HG02852 (cell line): ENCODE data around the gene CATSPERZ.
"Not testable (repeated sequence)": the region's sequence is repeated elsewhere in the genome, so short reads cannot be mapped to it uniquely, and the experiment has no call there.

ENCODE experiments used
- ATAC-seq: cut with Tn5 transposase; IDR thresholded peaks from one replicate; pipeline ENCODE4 v1.9.1; 2021; ENCODE audit warnings: mild to moderate bottlenecking, moderate library complexity; ENCODE audit not compliant: unreplicated experiment

CATSPERZ gene

DNA sequence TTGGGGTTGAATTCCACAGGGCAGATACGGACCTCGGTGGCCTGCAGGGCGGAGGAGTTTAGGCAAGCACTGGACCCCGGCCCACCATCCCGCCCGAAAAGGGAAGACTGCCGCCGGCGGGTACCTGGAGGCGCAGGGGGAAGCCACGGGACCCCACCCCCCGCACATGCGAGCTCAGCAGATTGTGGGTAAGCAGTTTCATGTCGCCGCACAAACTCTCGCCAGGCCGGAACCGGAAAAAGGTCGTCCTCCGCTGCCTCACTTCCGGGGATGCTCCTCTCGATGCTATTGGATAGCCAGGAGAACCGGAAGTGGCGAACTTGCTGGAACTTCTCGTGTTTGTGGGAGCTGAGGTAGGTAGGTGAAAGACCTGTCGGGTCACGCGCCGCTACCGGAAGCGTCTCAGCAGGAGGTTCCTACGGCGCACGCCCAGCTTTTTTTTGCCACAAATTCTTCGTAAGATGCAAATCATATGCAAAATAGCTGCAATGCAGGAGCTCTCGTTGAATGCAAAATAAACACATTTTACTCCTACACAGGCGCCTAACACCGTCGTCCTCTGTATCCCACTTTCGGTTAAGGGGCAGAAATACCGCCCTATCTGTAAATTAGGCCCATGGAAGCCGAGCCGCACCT lies 17.3 kb downstream of the CATSPERZ start, which contains the start of gene TRMT112:
Gene TRMT112, minus strand, starts transcription at position 235 of the 636 bp plus-strand sequence. Its CDS starts 33 bp downstream, at position 202.
- ATAC-seq: peak; percentile 68

GRCh38 chr11:64317961-64318765 lies 18.0 kb downstream of the CATSPERZ start, which contains the start of gene PRDX5:
PRDX5 (plus strand) TSS chr11:64318121; CDS start chr11:64318216, 95 bp downstream.
- ATAC-seq: peak; percentile 74

GRCh38 chr11:64318766-64319761 lies 18.9 kb downstream of the CATSPERZ start:
- no peak for ATAC-seq

- ATAC-seq: no peak
These were observed 20.4 kb downstream of the CATSPERZ start for GRCh38 chr11:64320556-64320955.

- no peak for ATAC-seq
These were observed 20.9 kb downstream of the CATSPERZ start for GRCh38 chr11:64321026-64321425.

GRCh38 chr11:64321533-64321932 lies 21.4 kb downstream of the CATSPERZ start:
- no peak for ATAC-seq

DNA sequence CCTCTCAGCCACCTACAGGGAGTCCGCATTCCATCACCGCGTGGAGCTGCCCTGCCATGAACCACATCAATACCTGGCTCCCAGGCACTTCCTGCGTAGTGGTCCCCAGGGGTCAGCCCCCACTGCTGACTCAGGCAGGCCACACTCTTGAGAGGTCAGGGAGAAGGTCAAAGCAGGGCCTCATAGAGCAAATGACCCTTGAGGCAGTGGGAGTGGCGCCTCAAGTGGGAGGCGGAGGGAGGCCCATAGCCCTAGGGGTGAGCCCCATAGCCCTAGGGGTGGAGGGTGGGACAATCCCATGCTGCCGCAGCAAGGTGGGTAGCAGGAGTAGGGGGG lies 22.7 kb downstream of the CATSPERZ start:
- ATAC-seq: no peak

DNA sequence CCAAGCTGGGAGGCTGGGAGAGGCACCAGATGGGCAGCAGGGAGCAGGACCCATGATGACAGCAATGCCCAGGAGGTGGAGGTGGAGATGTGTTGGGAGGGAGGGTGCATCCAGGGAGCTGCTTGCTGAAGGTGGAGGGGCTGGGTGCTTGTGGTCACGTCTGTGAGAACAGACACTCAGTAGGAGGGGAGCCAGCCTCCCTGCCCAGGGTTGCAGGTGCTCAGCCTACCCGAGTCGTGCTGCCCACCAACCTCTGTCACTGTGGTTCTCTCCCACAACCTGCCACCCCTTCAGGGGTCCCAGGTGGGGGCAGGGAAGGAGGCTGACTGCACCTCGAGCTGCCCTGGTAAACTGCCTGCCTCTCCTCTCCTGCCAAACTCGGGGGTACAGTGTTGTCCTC lies 23.2 kb downstream of the CATSPERZ start:
- ATAC-seq: no peak

DNA sequence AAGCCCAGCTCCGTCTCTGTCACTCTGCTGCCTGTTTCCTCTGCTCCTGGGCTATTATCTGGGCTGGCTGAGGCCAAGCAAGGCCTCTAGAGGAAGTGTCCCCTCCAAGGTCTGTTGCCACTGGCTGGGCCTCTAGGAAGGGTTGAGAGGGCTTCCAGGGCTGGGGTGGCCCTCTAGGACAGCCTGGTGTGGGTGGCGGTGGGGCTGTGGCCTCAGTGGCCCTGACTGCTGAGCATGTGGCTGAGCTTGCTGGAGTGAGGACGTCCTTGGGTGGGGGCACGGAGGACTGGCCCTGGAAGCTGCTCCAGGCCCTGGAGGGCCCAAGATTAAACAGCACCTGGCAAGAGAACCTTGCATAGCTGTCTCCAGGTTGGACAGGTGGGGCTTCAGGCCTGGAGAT lies 23.8 kb downstream of the CATSPERZ start:
- ATAC-seq: not testable (repeated sequence)

DNA sequence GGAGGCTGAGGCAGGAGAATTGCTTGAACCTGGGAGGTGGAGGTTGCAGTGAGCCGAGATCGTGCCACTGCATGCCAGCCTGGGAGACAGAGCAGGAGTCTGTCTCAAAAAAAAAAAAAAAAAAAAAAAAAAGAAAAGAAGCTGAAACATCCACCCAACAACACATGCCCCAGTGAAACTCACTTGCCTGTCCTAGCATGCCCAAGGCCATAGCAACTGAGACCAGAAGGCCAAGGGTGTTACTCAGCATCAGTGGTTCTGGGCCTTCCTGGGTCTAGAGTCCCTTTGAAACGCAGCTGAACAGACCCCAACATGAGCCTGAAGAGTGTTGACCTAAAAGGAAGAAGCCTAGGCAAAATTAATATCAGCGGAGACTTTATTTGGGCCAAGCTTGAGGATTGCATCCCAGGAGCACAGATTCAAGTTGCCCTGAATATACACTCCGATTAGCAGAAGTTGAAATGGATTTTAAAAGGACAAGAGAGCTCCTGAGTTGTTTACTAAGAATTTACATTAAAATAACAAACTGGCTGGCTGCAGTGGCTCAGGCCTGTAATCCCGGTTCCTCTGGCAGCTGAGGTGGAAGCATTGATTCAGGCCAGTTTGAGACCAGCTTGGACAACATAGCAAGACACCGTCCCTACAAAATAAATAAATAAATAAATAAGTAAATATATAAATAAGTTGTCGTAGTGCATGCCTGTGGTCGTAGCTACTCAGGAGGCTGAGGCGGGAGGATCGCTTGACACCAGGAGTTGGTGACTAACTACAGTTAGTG lies 24.7 kb downstream of the CATSPERZ start:
- no peak for ATAC-seq

GRCh38 chr11:64327375-64327774 lies 27.2 kb downstream of the CATSPERZ start:
- no peak for ATAC-seq

- no peak for ATAC-seq
These were observed 27.8 kb downstream of the CATSPERZ start for GRCh38 chr11:64327993-64328392.

- no peak for ATAC-seq
These were observed 30.7 kb downstream of the CATSPERZ start for GRCh38 chr11:64330888-64331287.

GRCh38 chr11:64331569-64332371 lies 31.6 kb downstream of the CATSPERZ start:
- ATAC-seq: no peak

GRCh38 chr11:64333556-64333955 lies 33.4 kb downstream of the CATSPERZ start:
- ATAC-seq: no peak

GRCh38 chr11:64334764-64335735 lies 34.9 kb downstream of the CATSPERZ start:
- peak; percentile 74 for ATAC-seq

DNA sequence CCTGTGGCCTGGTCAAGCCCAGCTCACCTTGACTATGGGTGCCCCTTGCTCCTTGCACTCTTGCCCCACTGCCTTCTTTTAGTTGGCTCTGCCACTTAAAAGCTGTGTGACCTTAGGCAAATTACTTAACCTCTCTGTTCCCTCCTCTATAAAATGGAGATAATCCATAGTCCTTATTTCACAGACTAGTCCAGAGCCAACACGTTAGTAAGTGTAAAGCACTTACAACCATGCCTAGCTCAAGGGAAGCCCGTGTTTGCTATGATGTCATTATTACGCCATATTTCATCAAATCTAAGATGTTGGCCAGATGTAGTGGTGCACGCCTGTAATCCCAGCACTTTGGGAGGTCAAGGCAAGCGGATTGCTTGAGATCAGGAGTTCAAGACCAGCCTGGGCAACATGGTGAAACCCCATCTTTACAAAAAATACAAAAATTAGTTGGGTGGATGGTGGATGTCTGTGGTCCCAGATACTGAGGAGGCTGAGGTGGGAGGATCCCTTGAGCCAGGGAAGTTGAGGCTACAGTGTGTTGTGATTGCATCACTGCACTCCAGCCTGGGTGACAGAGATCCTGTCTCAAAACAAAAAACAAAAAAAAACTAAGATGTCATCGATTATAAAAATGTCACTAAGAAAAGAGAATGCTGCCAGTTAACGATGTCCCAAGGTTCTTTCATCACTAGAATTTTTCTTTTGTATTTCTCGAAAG lies 37.5 kb downstream of the CATSPERZ start:
- ATAC-seq: no peak

DNA sequence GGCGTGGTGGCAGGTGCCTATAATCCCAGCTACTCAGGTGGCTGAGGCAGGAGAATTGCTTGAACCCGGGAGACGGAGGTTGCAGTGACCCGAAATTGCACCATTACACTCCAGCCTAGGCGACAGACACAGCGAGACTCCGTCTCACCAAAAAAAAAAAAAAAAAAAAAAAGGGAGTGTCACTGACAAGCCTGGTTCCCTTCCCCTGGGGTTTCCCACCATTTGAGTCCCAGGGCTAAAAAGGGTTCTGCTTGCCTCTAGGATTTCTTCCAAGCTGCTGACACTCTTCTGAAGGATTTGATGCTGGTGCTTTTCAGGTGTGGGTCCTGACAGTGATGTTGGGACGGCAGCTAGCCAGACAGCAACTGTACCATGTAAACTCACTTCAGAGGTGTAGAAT lies 38.6 kb downstream of the CATSPERZ start:
- no peak for ATAC-seq
